Upper lobe of right lung (tissue), 1 donor: ENCODE measurements around the gene PDE7B. TPM values are rescaled to one million over a fixed set of nuclear protein-coding genes. Genes with fewer than 3 reads are reported as not detected.

ENCODE experiments used
- ATAC-seq: fragments of 200-7000 bp; cut with Tn5 transposase; one replicate; pipeline ENCODE4 v1.9.1; 2020; ENCODE audit warnings: mild to moderate bottlenecking, moderate library complexity
- DNase-seq: peaks from one replicate; pipeline ENCODE4 v3.0.0-alpha.2; 2020
- H3K27ac ChIP-seq: fragments of 200-600 bp; one replicate; pipeline ENCODE4 v1.8.0; 2022
- H3K27me3 ChIP-seq: fragments of 200-600 bp; one replicate; pipeline ENCODE4 v1.8.0; 2022; ENCODE audit warnings: mild to moderate bottlenecking
- H3K36me3 ChIP-seq: fragments of 200-600 bp; one replicate; pipeline ENCODE4 v1.8.0; 2022
- H3K4me1 ChIP-seq: fragments of 200-600 bp; one replicate; pipeline ENCODE4 v1.8.0; 2022
- H3K4me3 ChIP-seq: fragments of 200-600 bp; one replicate; pipeline ENCODE4 v1.8.0; 2022; ENCODE audit warnings: mild to moderate bottlenecking
- H3K9me3 ChIP-seq: fragments of 200-600 bp; one replicate; pipeline ENCODE4 v1.8.0; 2022
- intact Hi-C: fragments of 100-400 bp; cut with DNase I; formaldehyde crosslinking; loops from one replicate; pipeline ENCODE4 v1.11.0; 2022
- long read RNA-seq: library from polyadenylated mRNA; unstranded; transcript quantifications from one replicate; pipeline ENCODE4 v2.0.0, GENCODE V29; 2021
- total RNA-seq: library from RNA; stranded (reverse); fragmentation: NEBNext Ultra II Directional; extraction: Animal tissue kit (Norgen Biotek cat#: 25700); gene quantifications from one replicate; pipeline ENCODE4 v1.2.1, GENCODE V29; 2021
- TF ChIP-seq, protein P1 (sequence below): fragments of 200-600 bp; IDR thresholded peaks from one replicate; pipeline ENCODE4 v1.8.0; 2022; ENCODE audit warnings: antibody characterized with exemption
- donor health status: DM: no; HTN: yes; CAD: no; lungs with severe emphysema.

Gene PDE7B
- total RNA-seq: 4.2 TPM
- long read RNA-seq, full-length matches to known transcripts: 2 of 8 reads
- long read RNA-seq, partial matches to known transcripts: 1 of 8 reads
- long read RNA-seq, other reads (novel, unspliced or antisense): 5 of 8 reads

DNA sequence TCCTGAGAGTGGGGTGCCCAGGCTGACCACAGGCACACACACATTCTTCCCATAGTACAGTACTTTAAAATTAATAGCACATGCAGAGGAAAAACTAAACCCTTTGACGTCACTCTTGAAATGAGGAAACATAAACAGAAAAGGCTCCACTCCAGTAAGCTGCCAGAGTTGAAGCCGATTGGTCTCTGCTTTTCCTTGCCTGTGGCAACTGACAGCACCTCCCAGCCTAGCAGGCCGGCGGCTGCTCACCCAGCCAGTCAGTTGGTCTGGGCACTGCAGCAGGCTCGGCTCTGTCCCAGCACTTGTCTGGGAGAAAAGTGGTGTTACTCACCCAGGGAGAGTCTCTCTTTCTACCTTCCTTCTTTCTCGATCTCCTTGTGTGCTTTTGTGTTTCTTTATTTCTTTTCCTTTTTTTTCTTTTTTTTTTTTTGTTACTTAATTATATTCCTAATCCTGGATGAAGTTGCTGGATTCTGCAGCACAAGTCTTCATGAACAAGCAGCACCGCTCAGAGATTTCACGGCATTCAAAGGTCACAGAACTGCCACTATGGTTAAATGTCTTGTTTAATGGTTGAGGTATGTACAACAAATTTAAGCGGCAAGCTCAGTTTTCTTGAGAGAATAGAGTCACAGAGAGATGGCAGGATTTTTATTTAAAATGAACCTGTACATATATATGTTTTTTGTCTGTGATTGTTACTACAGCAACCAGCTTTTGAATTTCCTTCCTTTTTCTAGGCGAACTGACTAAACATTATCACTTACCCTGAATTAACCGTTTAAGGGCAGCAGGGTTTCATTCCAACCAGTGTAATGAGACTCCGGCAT lies at the start of gene PDE7B:
PDE7B (plus strand) TSS at position 260 of the 830 bp plus-strand sequence.
- peak within 1 kb of the TSS; percentile 39 for H3K27ac ChIP-seq
- peak within 1 kb of the TSS; percentile 36 for H3K4me3 ChIP-seq
- TF ChIP-seq, protein P1, sequence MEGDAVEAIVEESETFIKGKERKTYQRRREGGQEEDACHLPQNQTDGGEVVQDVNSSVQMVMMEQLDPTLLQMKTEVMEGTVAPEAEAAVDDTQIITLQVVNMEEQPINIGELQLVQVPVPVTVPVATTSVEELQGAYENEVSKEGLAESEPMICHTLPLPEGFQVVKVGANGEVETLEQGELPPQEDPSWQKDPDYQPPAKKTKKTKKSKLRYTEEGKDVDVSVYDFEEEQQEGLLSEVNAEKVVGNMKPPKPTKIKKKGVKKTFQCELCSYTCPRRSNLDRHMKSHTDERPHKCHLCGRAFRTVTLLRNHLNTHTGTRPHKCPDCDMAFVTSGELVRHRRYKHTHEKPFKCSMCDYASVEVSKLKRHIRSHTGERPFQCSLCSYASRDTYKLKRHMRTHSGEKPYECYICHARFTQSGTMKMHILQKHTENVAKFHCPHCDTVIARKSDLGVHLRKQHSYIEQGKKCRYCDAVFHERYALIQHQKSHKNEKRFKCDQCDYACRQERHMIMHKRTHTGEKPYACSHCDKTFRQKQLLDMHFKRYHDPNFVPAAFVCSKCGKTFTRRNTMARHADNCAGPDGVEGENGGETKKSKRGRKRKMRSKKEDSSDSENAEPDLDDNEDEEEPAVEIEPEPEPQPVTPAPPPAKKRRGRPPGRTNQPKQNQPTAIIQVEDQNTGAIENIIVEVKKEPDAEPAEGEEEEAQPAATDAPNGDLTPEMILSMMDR: no peak
- ATAC-seq (peak; percentile 99), DNase-seq (peak; percentile 84)
- no peaks in the 10 kb centered on the region for H3K36me3 ChIP-seq
- no peaks in the 10 kb centered on the region for H3K27me3 ChIP-seq
- no peaks in the 10 kb centered on the region for H3K9me3 ChIP-seq
- peaks cover 14% of the 10 kb centered on the region for H3K4me1 ChIP-seq
- intact Hi-C loops: no loop called here

DNA sequence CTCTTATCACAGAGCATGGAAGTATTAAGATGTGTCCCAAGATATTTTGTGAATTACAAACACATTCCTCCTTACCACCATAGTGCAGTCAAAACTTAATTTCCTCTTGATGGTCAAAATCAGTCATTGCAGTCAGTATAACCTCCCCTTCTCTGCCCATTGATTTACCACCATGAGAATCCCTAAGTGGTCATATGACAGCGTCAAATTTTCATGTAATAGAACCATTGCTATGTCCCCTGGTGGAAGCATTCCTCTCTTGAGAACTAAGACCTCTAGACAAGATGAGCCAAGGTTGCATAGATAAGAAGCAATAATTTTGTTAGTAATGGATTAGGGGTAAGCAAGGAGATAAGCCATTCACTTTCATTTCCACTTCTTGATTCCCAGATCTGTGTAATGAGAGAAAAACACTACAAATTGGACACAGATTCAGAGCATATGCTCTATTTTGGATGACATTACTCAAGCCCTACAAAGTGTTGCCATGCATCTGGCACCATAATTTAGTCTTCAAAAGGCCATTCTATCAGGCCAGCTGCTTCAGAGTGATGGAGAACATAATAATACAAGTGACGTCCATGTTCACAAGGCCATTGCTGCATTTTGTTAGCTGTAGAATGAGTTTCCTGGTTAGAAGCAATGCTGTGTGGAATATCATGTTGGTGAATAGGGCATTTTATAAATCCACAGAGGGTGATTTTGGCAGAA lies 49.6 kb upstream of the PDE7B start:
- DNase-seq (no peak), ATAC-seq (no peak)
- Histone ChIP-seq H3K27me3 (no peaks in the 10 kb centered on the region), H3K4me3 (no peak overlapping the region), H3K36me3 (no peaks in the 10 kb centered on the region), H3K9me3 (no peaks in the 10 kb centered on the region), H3K27ac (no peak overlapping the region), H3K4me1 (no peaks in the 10 kb centered on the region)
- intact Hi-C loops: no loop called here
- TF ChIP-seq, protein P1: no peak

DNA sequence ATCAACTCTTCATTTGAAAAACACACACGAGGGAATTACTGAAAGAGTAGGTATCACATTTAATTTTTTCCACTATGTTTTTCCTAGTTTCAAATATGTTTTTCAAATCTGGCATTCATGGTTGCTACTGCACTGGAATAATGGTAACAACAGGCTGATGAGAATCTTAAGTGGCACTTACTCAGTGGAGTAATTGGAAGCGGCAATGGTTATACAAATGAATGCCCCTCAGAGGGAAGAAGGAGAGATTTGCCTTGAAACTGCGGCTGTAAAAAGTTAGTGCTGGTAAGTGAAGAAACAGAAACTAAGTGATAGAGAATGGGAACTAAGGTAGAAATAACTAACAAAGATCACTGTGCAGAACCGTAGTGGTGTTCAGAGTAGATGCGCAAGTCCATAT lies 41.0 kb upstream of the PDE7B start:
- no peaks in the 10 kb centered on the region for H3K36me3 ChIP-seq
- H3K9me3 ChIP-seq: no peaks in the 10 kb centered on the region
- H3K4me1 ChIP-seq: no peaks in the 10 kb centered on the region
- no peak overlapping the region for H3K4me3 ChIP-seq
- ATAC-seq: no peak
- no peak for DNase-seq
- intact Hi-C loops: no loop called here
- H3K27ac ChIP-seq: no peak overlapping the region
- H3K27me3 ChIP-seq: no peaks in the 10 kb centered on the region
- TF ChIP-seq, protein P1: no peak

DNA sequence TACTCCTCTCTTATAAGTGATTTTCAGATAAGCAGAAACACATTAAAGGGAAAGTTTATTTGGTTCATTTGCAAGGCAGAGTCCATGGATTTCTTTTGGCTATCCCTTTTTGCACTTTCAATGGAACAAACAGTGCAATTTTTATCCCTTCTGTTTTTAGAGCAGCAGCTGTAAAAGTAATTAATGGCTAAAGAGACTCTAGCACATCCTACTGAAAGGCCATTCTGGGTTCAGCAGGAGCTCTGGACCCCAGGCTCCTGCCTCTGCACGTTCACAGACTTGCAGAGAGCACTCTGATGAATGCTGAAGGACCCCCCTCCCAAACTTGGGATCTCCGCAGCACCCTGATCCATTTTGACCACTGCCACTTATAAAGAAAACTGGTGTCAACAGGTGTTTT lies 40.3 kb upstream of the PDE7B start:
- ATAC-seq (no peak), DNase-seq (no peak)
- H3K36me3 ChIP-seq: no peaks in the 10 kb centered on the region
- no peak overlapping the region for H3K4me3 ChIP-seq
- H3K27ac ChIP-seq: no peak overlapping the region
- H3K27me3 ChIP-seq: no peaks in the 10 kb centered on the region
- H3K4me1 ChIP-seq: no peaks in the 10 kb centered on the region
- TF ChIP-seq, protein P1: no peak
- no peaks in the 10 kb centered on the region for H3K9me3 ChIP-seq
- intact Hi-C loops: no loop called here

DNA sequence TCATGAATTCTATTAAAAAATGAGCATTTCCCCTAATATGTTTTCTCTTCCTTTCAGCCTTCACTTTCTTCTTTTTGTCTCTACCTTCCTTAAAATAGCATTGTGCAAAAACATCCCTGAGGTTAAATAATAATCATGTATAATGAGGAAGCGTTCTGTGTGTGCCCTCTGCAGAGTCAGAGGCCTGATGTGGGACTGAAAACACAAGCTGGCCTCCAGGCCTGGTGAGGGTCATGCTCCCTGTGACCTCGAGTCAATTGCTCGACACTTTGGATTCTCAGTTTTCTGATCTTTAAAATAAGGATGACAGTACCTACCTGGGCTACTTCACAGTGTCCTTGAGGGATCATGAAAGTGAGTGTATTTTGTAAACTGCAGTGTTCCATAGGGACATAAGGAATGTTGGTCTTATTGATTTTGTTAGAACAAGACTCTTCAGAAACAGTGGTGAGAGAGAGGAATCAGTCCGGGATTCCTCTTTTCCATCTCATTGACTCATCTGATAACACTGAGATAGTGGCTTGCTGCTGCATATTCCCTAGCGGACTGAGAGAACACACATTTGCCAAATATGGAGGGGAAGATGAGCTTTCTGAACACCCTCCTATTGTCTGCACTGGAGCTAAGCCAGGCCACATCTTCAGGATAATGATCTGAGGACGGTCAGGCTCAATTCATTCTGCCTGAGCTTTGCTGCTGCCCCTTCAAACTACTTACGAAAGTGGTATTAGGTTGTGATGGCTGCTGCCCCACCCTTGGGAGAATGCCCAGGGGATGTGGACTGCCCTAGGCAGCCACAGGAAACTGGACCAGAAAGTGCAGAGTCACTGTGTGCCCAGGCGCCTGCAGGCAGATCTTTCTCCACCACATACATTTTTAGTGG lies 39.6 kb upstream of the PDE7B start:
- DNase-seq (no peak), ATAC-seq (no peak)
- intact Hi-C loops: no loop called here

More for the DNA sequence above, 39.6 kb upstream of the PDE7B start:
- no peaks in the 10 kb centered on the region for H3K27me3 ChIP-seq
- no peaks in the 10 kb centered on the region for H3K36me3 ChIP-seq
- no peaks in the 10 kb centered on the region for H3K9me3 ChIP-seq
- H3K27ac ChIP-seq: no peak overlapping the region
- H3K4me3 ChIP-seq: no peak overlapping the region
- no peaks in the 10 kb centered on the region for H3K4me1 ChIP-seq
- TF ChIP-seq, protein P1: no peak
